Stimulated activated CD8-positive, alpha-beta memory T cell treated with anti-CD3 and anti-CD28 coated beads, Interleukin-4, amount 100 ng/mL, for 48 hours (primary cell): Measurements from ENCODE around the gene PLEKHG4B.
"Not testable (repeated sequence)": the region's sequence is repeated elsewhere in the genome, so short reads cannot be mapped to it uniquely, and the experiment has no call there.

Source experiments
- DNase-seq: peaks from one replicate; pipeline ENCODE4 v3.0.0-alpha.2; 2020

PLEKHG4B gene

DNA sequence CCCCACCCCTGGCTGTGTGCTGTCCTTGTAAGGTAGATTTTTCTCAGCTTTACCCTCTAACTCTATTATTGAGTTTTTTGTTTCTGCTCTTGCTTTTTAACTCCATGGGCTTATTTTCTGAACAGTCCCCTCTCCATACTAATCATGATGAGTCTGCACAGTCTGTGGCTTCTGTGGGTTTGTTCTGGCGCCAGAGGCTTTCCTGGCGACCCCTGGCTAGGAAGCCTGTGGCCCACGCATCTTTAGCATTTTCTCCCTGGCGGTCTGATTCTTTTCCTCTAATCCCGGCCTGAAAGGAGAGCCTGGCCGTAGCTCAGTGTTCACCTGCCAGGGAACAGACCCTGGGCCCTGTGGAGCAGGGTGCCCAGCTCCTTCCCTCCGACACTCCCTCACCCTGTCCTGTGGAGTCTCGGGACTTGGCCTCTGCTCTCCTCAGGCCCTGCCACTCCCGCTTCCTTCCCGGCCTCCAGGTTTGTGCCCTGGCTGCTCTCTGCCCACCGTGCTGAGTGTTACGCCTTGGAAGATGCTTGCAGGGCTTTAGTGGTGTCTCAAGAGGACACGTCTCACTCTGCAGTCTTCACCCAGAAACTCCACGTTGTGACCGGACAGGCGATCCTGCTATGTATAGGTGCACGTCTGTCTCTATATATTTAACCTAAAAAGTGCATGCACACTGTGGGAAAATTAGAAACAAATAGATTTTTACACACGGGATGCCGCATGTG lies 67.6 kb downstream of the PLEKHG4B start:
- DNase-seq, result no peak

DNA sequence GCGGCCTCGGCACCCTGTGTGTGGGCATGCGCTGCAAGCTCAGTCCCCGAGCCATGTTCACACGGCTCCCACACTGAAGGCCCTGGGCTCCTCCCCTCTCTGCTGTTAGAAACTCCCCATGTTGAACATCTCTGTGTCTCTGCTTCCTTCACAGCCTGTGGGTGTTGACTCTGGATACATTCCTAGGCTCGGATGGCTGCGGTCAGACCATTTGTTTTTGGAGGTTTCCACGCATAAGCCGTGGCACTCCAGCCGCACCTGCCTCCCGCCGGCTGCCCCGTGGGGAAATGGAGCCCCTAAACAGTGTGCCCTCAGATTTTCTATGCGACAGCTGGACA lies 68.2 kb downstream of the PLEKHG4B start:
- DNase-seq, result no peak

DNA sequence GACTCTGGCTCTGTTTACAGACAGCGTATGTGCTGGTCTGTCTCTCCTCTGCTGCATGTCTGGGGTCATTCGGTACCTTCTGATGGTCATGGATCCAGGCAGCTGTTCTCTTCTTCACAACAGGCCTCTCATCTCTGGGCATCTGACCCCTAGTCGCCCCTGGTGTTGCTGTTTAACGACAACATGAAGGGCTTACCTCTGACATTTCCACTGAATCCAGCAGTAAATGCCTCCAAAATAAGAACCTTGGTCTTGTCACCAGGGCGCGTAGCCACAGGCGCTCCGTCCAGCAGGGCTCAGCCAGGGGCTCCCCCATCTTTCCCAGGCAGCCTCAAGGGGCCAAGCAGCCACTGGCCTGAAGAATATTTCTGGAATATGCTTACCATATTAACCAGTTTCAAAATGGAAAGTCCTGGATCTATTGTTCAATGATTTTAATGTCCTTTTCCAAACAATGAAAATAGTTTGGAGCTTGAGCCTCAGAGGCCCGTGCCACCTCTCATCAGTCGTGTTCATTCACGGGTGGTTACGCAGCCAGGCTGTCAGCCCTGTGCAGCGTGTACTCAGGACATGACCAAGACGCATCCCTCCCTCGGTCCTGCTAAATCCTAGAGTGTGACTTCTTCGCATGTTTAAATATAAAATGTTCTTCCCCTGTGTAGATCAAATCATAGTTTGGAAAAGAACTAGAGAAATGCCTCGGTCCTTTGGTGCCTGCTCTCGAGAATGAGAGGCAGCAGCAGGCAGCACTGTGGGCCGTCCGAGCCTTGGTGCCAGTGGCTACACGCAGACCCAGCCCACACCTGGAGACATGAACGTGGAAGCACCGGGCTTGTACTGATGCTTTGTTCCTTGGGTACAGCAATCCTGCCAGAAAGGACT lies 69.2 kb downstream of the PLEKHG4B start:
- no peak for DNase-seq

DNA sequence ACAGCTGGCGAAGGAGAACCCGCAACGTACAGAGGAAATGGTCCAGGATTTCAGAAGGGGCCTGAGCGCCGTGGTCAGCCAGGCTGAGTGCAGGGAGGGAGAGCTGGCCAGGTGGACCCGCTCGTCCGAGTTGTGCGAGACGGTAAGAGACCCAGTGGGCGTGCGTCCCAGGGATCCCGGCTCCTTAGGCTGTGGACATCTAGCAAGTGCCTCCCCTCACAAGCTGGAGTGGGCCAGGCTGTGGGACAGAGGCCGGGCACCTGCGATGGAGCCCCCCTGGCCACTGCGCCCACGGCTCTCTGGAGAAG lies 69.8 kb downstream of the PLEKHG4B start:
- no peak for DNase-seq

DNA sequence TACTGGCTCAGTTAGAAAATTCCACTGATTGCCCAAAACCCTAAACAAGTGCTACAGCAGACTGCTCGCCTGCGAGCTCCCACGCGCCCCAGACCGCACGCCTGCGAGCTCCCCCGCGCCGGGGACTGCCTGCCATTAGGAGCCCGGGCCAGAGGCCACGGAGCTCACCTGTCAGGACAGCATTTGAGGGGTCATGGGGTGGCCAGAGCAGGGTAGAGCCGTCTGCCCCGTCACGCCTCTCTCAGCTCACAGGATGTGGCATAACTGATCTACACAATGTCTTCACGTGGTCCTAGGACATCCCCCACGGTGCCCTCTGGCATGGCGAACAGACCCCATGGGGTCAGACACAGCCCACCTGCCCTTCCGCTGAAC lies 70.2 kb downstream of the PLEKHG4B start:
- no peak for DNase-seq

DNA sequence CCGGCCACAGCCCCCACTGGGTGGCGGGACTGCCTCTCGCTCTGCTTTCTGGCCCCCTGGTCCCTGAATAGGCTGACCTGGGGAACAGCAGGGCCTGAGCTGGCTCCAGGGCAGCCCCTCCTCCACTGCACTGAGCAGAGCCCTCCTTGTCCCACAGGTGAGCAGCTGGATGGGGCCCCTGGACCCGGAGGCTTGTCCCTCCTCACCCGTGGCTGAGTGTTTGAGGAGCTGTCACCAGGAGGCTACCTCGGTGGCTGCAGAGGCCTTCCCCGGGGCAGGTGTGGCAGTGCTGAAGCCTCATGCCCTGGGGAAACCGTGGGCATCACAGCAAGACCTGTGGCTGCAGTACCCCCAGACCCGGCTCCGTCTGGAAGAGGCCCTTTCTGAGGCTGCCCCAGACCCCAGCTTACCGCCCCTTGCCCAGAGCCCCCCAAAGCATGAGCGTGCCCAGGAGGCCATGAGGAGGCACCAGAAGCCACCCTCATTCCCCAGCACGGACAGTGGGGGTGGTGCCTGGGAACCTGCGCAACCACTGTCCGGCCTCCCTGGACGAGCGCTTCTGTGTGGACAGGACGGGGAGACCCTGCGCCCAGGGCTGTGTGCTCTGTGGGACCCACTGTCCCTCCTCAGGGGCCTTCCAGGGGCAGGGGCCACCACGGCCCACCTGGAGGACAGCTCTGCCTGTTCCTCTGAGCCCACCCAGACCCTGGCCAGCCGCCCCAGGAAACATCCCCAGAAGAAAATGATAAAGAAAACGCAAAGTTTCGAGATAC lies 70.8 kb downstream of the PLEKHG4B start:
- DNase-seq, result no peak

DNA sequence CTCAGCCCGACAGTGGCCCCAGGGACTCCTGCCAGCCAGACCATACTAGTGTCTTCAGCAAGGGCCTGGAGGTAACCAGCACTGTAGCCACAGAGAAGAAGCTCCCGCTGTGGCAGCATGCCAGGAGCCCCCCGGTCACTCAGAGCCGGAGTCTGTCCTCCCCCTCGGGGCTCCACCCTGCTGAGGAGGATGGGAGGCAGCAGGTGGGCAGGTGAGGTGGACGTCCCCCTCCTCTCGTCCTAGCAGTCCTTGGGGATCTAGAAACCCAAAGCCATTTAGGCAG lies 71.3 kb downstream of the PLEKHG4B start:
- no peak for DNase-seq

DNA sequence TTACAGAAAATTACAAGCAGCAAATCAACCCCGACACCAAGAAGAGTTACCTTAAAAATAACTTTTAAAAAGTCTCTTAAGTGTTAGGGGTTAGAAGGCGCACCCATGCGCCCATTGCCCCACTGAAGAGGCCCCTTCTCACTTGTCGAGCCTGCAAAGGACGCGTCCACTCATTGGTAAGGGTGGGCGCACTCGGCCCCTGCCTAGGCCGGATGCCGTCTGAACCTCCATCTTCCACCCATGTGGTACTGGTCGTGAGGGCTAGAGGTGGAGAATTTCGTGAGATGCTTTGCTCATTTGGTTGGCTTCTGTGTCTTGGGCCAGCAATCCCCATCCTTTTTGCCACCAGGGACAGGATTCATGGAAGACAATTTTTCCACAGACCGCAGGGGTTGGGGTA lies 71.9 kb downstream of the PLEKHG4B start:
- no peak for DNase-seq

DNA sequence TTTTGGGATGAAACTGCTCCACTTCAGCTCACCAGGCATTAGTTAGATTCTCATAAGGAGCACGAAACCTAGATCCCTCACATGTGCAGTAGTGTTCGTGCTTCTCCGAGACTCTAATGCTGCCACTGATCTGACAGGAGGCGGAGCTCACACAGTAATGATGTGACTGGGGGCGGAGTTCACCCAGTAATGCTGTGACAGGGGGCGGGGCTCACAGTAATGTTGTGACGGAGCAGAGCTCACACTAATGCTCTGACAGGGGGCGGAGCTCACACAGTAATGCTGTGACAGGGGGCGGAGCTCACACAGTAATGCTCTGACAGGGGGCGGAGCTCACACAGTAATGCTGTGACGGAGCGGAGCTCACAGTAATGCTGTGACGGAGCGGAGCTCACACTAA lies 72.3 kb downstream of the PLEKHG4B start:
- no peak for DNase-seq

DNA sequence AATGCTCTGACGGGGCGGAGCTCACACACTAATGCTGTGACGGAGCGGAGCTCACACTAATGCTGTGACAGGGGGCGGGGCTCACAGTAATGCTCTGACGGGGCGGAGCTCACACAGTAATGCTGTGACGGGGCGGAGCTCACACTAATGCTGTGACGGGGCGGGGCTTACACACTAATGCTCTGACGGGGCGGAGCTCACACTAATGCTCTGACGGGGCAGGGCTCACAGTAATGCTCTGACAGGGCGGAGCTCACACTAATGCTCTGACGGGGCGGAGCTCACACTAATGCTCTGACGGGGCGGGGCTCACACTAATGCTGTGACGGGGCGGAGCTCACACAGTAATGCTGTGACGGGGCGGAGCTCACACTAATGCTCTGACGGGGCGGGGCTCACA lies 72.8 kb downstream of the PLEKHG4B start:
- not testable (repeated sequence) for DNase-seq

DNA sequence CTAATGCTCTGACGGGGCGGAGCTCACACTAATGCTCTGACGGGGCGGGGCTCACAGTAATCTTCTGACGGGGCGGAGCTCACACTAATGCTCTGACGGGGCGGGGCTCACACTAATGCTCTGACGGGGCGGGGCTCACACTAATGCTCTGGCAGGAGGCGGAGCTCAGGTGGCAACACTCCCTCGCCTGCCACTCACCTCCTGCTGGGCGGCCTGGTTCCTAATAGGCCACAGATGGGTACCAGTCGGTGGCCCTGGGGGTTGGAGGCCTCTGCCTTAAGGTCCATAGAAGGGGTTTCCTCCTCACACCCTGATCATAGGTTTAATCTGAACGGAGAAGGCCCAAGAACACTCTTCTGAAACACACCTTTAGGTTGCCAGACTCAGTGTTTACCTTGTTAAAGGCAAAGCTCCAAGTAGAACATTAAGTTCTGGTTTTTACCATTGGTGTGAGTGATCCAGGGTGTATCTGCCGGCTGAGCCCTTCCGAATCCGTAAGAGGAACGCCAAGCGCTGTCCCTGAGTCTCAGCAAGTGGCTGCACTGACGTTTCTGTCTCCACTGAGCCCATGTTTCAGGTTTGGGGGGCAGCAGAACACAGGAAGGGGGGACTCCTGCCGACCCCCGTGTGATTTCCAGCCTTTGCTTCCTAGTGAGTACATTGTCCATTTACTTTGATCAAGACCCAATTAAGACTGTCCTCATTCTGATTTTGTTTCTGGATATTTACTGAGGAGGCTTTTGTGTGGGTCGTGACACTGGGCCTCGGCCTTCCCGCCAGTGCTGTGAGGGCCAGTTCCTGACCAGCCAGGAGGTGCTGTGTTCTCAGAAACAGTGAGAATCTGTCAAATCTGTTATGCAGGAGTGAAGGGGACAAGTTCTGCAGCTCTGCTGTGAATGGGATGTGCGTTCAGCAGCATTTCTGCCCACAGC lies 74.7 kb downstream of the PLEKHG4B start:
- DNase-seq, result no peak

DNA sequence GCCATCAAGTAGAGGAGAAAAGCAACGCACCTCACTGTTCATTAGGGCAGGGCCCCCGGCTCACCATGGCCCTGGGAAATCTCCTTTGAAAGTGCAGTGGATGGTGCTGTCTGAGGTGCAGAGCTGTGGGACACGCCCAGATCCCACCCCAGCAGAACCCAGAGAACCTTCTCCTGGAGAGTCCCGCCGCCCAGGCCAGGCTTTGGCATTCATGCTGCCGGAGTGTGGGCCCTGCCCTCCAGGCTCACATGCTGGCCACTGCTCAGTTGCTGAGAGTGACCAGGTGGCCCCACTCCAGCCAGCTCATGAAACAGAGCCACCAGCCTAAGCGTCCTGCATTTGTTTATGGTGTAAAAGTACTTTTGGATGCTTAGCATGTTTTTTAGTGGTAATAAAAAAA lies 75.5 kb downstream of the PLEKHG4B start:
- no peak for DNase-seq

DNA sequence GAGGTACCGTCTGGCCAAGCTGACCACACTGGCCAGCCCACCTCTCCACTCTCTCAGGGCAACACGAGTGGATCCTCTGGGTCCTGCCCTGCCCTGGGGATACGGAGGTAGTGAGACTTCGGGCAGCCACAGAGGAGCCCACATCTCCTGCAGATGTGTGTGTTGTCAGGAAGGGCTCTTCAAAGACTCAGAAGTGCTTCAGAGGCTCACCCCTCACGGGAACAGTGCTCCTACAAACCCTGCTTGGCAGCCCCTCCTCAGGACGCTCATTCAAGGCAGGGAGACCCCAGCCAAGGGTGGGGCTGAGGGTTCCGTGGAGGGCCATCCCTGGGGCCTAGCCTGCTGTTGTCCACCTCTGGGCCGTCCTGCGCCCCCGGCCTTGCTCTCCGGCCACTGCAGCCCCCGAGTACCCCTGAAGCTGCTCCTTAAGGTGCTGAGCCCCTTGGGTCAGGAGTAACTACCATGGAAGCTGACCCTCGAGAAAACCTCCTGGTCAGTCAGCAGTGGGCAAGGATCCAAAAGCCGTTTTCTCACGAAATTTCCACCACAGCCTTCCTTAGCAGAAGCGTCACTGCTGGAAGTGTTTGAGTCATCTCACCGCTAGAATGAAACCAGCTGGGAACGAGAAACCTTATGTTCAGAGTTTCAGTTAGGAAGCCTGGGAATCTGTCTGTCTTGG lies 76.2 kb downstream of the PLEKHG4B start:
- DNase-seq, result no peak

DNA sequence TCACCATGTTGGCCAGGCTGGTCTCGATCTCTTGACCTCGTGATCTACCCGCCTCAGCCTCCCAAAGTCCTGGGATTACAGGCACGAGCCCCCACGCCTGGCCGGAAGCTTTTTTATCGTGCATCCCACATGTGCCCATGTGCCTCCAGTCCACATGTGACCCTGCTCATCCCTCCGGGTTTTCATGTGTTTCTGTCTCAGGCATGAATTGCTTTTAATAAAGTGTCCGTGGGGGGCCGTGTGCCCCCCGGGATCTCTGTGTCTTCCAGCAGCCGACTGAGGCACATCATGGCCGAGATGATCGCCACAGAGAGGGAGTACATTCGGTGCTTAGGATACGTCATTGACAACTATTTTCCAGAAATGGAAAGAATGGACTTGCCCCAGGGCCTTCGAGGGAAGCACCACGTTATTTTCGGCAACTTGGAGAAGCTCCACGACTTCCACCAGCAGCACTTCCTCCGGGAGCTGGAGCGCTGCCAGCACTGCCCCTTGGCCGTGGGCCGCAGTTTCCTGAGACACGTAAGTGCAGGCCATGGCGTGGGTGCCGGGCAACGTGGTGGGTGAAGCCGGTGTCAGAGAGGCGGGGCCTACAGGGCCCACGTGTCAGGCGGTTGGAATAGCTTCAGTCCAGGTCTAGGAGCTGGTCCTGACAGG lies 77.2 kb downstream of the PLEKHG4B start:
- no peak for DNase-seq

DNA sequence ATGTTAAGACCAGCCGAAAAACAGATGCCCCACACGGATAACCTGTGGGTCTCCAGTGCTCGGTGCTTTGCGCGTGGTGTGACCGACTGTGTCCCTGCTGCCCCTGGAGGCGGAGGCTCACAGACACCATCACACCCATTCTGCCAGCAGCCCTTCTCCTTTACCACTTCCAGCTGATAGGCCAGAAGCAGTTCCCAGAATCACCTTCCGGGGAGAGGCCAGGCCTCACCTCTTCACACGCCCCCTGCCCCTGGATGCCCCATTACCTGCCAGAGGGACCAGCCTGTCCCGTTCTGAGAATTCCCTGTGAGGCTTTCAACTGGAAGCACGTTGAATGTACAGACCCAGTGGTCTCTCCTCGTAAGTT lies 77.7 kb downstream of the PLEKHG4B start:
- DNase-seq, result no peak

DNA sequence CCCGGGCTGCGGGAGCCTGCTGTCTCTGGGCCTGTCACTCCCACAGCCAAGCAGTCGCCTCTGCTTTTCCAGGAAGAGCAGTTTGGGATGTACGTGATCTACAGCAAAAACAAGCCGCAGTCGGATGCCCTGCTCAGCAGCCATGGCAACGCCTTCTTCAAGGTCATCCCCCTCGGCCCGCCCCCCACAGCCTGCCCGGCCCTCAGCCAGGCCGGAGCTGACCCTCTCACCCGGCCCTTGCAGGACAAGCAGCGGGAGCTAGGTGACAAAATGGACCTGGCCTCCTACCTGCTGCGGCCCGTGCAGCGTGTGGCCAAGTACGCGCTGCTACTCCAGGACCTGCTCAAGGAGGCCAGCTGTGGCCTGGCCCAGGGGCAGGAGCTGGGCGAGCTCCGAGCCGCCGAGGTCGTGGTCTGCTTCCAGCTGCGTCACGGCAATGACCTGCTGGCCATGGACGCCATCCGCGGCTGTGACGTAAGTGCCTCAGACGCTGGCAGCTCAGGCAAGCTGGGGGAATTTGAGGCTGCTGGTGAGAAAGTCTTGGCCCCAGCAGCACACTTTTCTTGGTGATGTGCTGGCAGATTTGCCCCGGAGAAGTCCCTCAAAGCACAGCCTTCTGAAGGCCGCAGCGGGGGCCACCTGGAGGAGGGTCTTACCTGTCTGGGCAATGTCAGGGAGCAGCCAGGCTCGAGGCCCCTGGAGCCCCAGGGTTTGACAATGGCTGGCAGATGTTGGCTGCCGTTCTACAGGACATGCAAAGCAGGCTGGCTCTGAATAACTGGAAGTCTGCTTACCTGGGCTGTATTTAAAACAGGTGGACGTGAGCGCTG lies 79.2 kb downstream of the PLEKHG4B start:
- no peak for DNase-seq

DNA sequence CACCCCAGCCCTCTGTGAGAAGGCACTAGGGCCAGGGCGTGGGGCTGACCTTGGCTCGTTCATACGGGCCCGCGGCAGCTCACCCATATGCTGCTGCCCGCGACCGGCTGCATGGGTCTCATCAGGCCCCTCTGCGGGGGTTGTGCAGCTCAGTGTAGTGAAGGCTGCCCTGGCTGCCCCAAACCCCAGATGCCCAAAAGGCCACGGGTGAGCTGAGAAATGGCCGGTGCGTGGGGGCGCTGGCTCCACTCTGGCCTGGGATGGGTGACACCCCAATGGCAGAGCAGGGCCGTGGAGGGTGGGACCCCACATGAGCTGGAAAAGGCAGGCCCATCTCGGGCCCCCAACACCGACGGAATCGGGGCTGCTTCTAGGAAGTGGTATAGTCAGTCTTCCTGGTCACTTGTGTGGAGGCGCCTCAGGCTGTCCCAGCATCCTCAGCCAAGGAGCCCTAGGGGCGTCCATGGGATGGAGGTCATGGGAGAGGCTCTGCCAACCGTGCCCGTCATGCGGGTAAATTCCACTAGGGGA lies 79.9 kb downstream of the PLEKHG4B start:
- no peak for DNase-seq

DNA sequence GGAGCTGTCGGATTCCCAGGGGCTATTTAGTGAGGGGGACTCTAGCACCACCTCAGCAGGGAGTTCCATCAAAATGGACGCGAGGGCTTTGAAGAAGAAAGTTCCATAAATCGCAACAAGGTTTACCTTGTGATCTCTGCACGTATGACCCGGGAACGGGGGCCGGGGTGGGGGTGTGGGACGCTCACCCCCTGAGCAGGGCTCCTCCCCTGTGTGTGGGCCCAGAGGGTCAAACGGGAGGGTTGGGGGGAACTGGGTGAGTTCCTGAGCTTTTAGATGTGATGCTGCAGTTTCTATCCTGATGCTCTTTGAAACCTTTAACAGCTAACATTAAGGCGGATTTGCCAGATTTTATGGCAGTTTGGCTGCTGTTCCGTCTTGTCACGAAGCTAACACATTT lies 80.5 kb downstream of the PLEKHG4B start:
- DNase-seq, result no peak

DNA sequence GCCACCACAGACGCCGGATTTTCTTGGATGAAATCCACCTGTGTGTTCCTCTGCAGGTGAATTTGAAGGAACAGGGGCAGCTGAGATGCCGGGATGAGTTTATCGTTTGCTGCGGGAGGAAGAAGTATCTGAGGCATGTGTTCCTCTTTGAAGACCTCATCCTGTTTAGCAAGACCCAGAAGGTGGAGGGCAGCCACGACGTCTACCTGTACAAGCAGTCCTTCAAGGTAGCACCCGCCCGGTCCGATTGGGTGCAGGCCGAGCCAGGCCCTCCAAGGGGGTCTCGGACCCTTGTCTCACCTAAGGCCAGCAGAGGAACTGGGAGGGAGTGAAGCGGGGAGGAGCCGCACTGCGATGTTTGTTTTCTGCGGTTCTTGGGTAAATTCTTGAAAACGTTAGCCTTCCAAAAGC lies 80.9 kb downstream of the PLEKHG4B start:
- no peak for DNase-seq

DNA sequence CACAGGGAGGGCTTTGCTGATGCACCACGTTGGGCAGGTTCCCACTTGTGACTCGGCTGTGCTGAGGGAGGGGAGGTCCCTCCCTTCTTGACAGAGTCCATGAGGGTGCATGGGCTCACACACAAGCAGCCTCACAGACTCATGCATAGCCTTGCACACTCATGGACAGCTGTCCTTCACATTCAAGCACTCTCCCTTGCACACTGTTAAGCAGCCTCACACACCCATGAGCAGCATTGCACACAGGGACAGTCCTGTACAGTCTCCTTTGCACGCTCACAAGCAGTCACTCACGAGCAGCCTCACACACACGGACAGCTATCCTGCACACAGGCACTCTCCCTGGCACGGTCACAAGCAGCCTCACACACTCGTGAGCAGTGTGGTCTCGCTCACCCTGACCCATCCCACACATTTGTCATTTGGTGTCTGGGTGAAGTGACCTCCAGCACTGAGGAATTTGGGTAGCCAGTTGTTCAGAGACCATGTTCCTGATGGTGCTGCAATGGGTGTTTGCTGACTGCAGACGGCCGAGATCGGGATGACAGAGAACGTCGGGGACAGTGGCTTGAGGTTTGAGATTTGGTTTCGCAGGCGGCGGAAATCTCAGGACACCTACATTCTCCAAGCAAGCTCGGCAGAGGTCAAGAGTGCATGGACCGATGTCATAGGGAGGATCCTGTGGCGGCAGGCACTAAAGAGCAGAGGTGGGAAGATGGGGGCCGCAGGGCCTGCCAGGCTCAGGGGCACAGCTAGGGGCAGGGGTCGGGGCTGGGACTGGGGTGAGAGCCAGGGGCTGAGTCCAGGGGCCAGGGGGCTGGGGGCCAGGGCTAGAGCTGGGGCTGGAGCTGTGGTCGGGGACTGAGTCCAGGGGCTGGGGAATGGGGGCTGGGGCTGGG lies 81.7 kb downstream of the PLEKHG4B start:
- DNase-seq, result no peak
